GM12878 (cell line): Measurements from ENCODE around the gene RAF1. TPM values are rescaled to one million over a fixed set of nuclear protein-coding genes. Genes with fewer than 3 reads are reported as not detected.
A peak's percentile ranks its signal among the peaks of the same experiment; 100 is the strongest.

Experiments used
- ATAC-seq: fragments of 200-7000 bp; cut with Tn5 transposase; 3 replicates; pipeline ENCODE4 v1.9.1; 2020; ENCODE audit warnings: mild to moderate bottlenecking, moderate library complexity
- BruUV-seq: library from RNA; stranded (reverse); fragments of 400-500 nt; replicated peaks from 2 replicates; lab custom pipeline; 2021; lab: Mats Ljungman, UMichigan
- CTCF ChIA-PET: fragments of 300-600 bp; sonication (Branson Sonifier 250); formaldehyde crosslinking; extraction: SDS; loops from one replicate; lab custom pipeline; 2021; ENCODE audit warnings: inconsistent platforms; lab: Yijun Ruan, JAX
- POLR2A ChIA-PET: fragments of 350-600 bp; formaldehyde crosslinking; extraction: SDS; loops from one replicate; lab custom pipeline; 2021; ENCODE audit warnings: inconsistent platforms; lab: Charles Lee
- RAD21 ChIA-PET: fragments of 300-600 bp; sonication (Branson Sonifier 250); formaldehyde crosslinking; loops from one replicate; lab custom pipeline; 2023; ENCODE audit warnings: antibody characterized with exemption; ENCODE audit not compliant: unreplicated experiment; lab: Charles Lee
- SMC1A ChIA-PET: fragments of 300-600 bp; sonication (Branson Sonifier 250); formaldehyde crosslinking; loops from one replicate; lab custom pipeline; 2023; ENCODE audit not compliant: unreplicated experiment, uncharacterized antibody; lab: Charles Lee
- DNase-seq: peaks from one replicate; pipeline ENCODE4 v3.0.0-alpha.2; 2011; ENCODE audit warnings: low read depth, low spot score
- FAIRE-seq: peaks from 3 replicates; lab custom pipeline; 2011; peaks lifted over from hg19 to GRCh38; lab: Jason Lieb, UNC
- H2AFZ ChIP-seq: 2 replicates; pipeline ENCODE4 v1.6.0; 2011; ENCODE audit warnings: low read depth, low read length, control low read depth; ENCODE audit not compliant: control insufficient read depth
- H3K27ac ChIP-seq: 2 replicates; pipeline ENCODE4 v1.5.1; 2011; ENCODE audit warnings: control low read depth; ENCODE audit not compliant: control insufficient read depth, insufficient read depth
- H3K27me3 ChIP-seq, 2 experiments: replicated peaks in 1 of 2; 2 replicates each; pipeline versions ENCODE4 v1.6.0 to v1.6.1; 2011; ENCODE audit warnings: low read length in 1 of 2; ENCODE audit not compliant: control insufficient read depth in 2 of 2, insufficient read depth in 2 of 2
- H3K36me3 ChIP-seq, 2 experiments: 2 replicates each; pipeline ENCODE4 v1.5.1; 2011; ENCODE audit warnings: low read length in 1 of 2; ENCODE audit not compliant: control insufficient read depth in 2 of 2, insufficient read depth in 2 of 2
- H3K4me1 ChIP-seq: 2 replicates; pipeline ENCODE4 v1.6.1; 2011; ENCODE audit warnings: mild to moderate bottlenecking, low read length, moderate library complexity, mixed read lengths; ENCODE audit not compliant: control insufficient read depth, insufficient read depth
- H3K4me2 ChIP-seq: 2 replicates; pipeline ENCODE4 v1.6.0; 2011; ENCODE audit warnings: control low read depth; ENCODE audit not compliant: control insufficient read depth, insufficient read depth
- H3K4me3 ChIP-seq: fragments of 200-600 bp; sonication (generic); 2 replicates; pipeline ENCODE4 v1.5.1; 2016
- H3K79me2 ChIP-seq: 2 replicates; pipeline ENCODE4 v1.6.0; 2011; ENCODE audit warnings: low read length; ENCODE audit not compliant: control insufficient read depth, insufficient read depth
- H3K9ac ChIP-seq: 2 replicates; pipeline ENCODE4 v1.8.0; 2011; ENCODE audit warnings: low read length, control low read depth, mixed read lengths; ENCODE audit not compliant: control insufficient read depth, insufficient read depth
- H3K9me3 ChIP-seq: replicated peaks from 3 replicates; pipeline ENCODE4 v1.5.1; 2011; ENCODE audit warnings: mild to moderate bottlenecking, low read length; ENCODE audit not compliant: control insufficient read depth, insufficient read depth
- H4K20me1 ChIP-seq: 2 replicates; pipeline ENCODE4 v1.6.0; 2011; ENCODE audit not compliant: control insufficient read depth, insufficient read depth
- BHLHE40 ChIP-seq, 2 experiments: fragments of 450-650 bp in 1 of 2; IDR thresholded peaks; 2 replicates each; pipeline ENCODE4 v1.6.1; 2011 to 2017; ENCODE audit warnings: low read depth in 2 of 2, borderline replicate concordance in 1 of 2, improper control_type of control experiment in 1 of 2, low read length in 1 of 2, mild to moderate bottlenecking in 1 of 2
- CHD2 ChIP-seq: IDR thresholded peaks from 2 replicates; pipeline ENCODE4 v1.6.1; 2011; ENCODE audit warnings: low read depth, low read length, improper control_type of control experiment, borderline replicate concordance
- DPF2 ChIP-seq: fragments of 450-650 bp; IDR thresholded peaks from 2 replicates; pipeline ENCODE4 v1.6.1; 2017; ENCODE audit warnings: mild to moderate bottlenecking
- EGR1 ChIP-seq, 2 experiments: IDR thresholded peaks; 1 replicate in 1 of 2; 2 replicates in 1 of 2; pipeline ENCODE4 v1.6.1; 2011 to 2012; ENCODE audit warnings: low read depth in 2 of 2, low read length in 2 of 2, borderline replicate concordance in 1 of 2, mild to moderate bottlenecking in 1 of 2, moderate library complexity in 1 of 2
- GATAD2B ChIP-seq: fragments of 450-650 bp; conservative IDR thresholded peaks from 2 replicates; pipeline ENCODE4 v1.6.1; 2017; ENCODE audit warnings: low read depth, mild to moderate bottlenecking, moderate library complexity
- HCFC1 ChIP-seq: fragments of 150-350 bp; IDR thresholded peaks from 2 replicates; pipeline ENCODE4 v1.6.1; 2014; ENCODE audit warnings: low read length
- MEF2A ChIP-seq: IDR thresholded peaks from 2 replicates; pipeline ENCODE4 v1.6.1; 2011; ENCODE audit warnings: low read depth, mild to moderate bottlenecking, low read length, moderate library complexity; ENCODE audit not compliant: insufficient read depth
- MYC ChIP-seq: IDR thresholded peaks from 2 replicates; pipeline ENCODE4 v1.6.1; 2011; ENCODE audit warnings: mild to moderate bottlenecking, low read length, moderate library complexity, inconsistent platforms; ENCODE audit not compliant: insufficient read depth, insufficient replicate concordance, insufficient read length, severe bottlenecking
- POLR2AphosphoS5 ChIP-seq: IDR thresholded peaks from 2 replicates; pipeline ENCODE4 v1.6.1; 2011; ENCODE audit warnings: mild to moderate bottlenecking, low read length, inconsistent platforms
- RAD51 ChIP-seq: fragments of 450-650 bp; IDR thresholded peaks from 2 replicates; pipeline ENCODE4 v1.6.1; 2016; ENCODE audit warnings: moderate library complexity, mild to moderate bottlenecking, inconsistent platforms
- REST ChIP-seq: IDR thresholded peaks from 2 replicates; pipeline ENCODE4 v1.6.1; 2012; ENCODE audit warnings: mild to moderate bottlenecking, low read depth, low read length
- RFX5 ChIP-seq: IDR thresholded peaks from 2 replicates; pipeline ENCODE4 v1.6.1; 2011; ENCODE audit warnings: low read depth, low read length, improper control_type of control experiment
- ZNF24 ChIP-seq: fragments of 450-650 bp; IDR thresholded peaks from 2 replicates; pipeline ENCODE4 v1.6.1; 2017; ENCODE audit warnings: antibody characterized with exemption, mild to moderate bottlenecking
- ZNF274 ChIP-seq: IDR thresholded peaks from one replicate; pipeline ENCODE4 v1.8.0; 2011; ENCODE audit not compliant: insufficient read length, insufficient read depth
- WGBS: methylation state at CpG from one replicate; pipeline ENCODE4 v1.1.6; 2016; ENCODE audit warnings: low lambda C conversion rate; ENCODE audit not compliant: insufficient replicate concordance, insufficient coverage; ENCODE audit errors: missing lambda C conversion rate; 5-methylcytosine and 5-hydroxymethylcytosine counted together
- in situ Hi-C: fragments of 300-500 bp; cut with MboI; formaldehyde crosslinking; loops from 9 replicates; pipeline ENCODE4 v1.14.3; 2018; ENCODE audit warnings: mixed read lengths
- intact Hi-C: fragments of 100-400 bp; cut with micrococcal nuclease; formaldehyde crosslinking; loops from one replicate; pipeline ENCODE4 v1.14.2; 2022; ENCODE audit not compliant: unreplicated experiment
- polyA plus RNA-seq, 11 experiments: library from polyadenylated mRNA; depleted of rRNA in 4 of 11; unstranded in 6 of 11; stranded (reverse) in 5 of 11; fragments of >200 nt; fragmentation: Nextera tagmentation in 4 of 11; fragmentation: Illumina TruSeq in 1 of 11; extraction: Ambion mirVana in 4 of 11; extraction: Trizol in 1 of 11; gene quantifications; 1 replicate in 1 of 11; 2 replicates in 10 of 11; pipeline versions ENCODE4 v1.2.1 to v1.2.3, GENCODE V29; 2011 to 2016; ENCODE audit warnings: inconsistent platforms in 2 of 11, missing spikeins in 2 of 11, low read depth in 1 of 11
- total RNA-seq, 4 experiments: library from RNA; depleted of rRNA in 3 of 4; stranded (reverse); fragments of >200 nt in 3 of 4; fragmentation: Illumina TruSeq in 1 of 4; extraction: Trizol in 1 of 4; gene quantifications; 2 replicates each; pipeline versions ENCODE4 v1.2.1 to v1.2.3, GENCODE V29; 2013 to 2021
- TF ChIP-seq, protein P1 (sequence below): fragments of 450-650 bp; IDR thresholded peaks from 2 replicates; pipeline ENCODE4 v1.6.1; 2014; ENCODE audit warnings: mild to moderate bottlenecking
- TF ChIP-seq, protein P2 (sequence below): fragments of 450-650 bp; IDR thresholded peaks from 2 replicates; pipeline ENCODE4 v1.6.1; 2017; ENCODE audit warnings: antibody characterized with exemption, mild to moderate bottlenecking, moderate library complexity

RAF1 gene
- total and polyA plus RNA-seq, 10 of the 15 experiments (the other 5 are each of a cell fraction or from before 2014, with no cell fraction given): 20.4 to 151 (median 77.8) TPM

DNA sequence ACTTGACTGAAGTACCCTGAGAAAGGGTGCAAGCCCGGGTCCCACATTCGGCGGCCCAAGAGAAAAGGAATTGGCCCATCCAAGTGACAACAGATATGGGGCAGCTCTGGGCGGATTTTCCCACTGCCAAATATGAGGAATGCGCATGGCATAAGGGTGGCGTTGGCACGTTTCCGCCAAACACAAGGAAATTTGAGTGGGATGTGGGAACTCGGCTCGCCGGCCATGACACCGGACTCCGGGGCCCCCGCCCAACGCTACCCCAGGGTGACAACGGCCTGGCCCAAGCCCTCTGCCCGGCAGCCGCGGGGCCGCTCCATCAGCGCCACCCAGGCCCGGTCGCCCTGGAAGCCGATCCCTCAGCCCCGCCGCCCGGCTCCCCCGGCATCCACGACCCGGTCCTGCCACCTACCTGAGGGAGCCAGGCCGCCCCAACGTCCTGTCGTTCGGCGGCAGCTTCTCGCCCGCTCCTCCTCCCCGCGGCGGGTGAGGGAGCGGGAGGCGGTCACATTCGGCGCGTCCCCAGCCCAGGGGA lies 449 bp downstream of the RAF1 start:
- H3K4me1 ChIP-seq: peaks cover 10% of the 10 kb centered on the region
- under 1% methylated on average over 36 of the region's 45 CpGs for WGBS
- ChIA-PET POLR2A (interaction anchor here (0.9 to 9.5 kb wide), 4 partner anchors 16 to 180 kb away, joined by 3 to 125 read pairs (median 21); partner anchors contain the start of gene MKRN2), SMC1A (interaction anchor here (0.9 to 7.5 kb wide), 5 partner anchors 10 to 105 kb away, joined by 4 to 140 read pairs (median 35); partner anchors contain the start of gene MKRN2), RAD21 (interaction anchor here (1.1 to 5.4 kb wide), 7 partner anchors 15 to 180 kb away, joined by 3 to 72 read pairs (median 4); partner anchors contain the start of gene TSEN2), CTCF (interaction anchor here (0.9 to 5.4 kb wide), 8 partner anchors 14 to 184 kb away, joined by 3 to 30 read pairs (median 3); no protein-coding TSS in a partner anchor)
- no peaks in the 10 kb centered on the region for H3K9me3 ChIP-seq
- peak overlapping the region; percentile 56 for H3K4me2 ChIP-seq
- peak overlapping the region; percentile 97 for H3K27ac ChIP-seq
- no TSS peak for BruUV-seq
- no peaks in the 10 kb centered on the region for H3K36me3 ChIP-seq
- H3K4me3 ChIP-seq: peak overlapping the region; percentile 86
- in situ Hi-C loops (no loop called here), intact Hi-C loops (loop anchor here (2.0 to 5.0 kb wide), 3 partner anchors 36 to 107 kb away; partner anchors contain the start of gene MKRN2)
- DNase-seq (no peak), FAIRE-seq (no peak), ATAC-seq (peak; percentile 67)
- H3K27me3 ChIP-seq: no peaks in the 10 kb centered on the region
- H3K79me2 ChIP-seq: peaks cover 56% of the 10 kb centered on the region
- H3K9ac ChIP-seq: peak overlapping the region; percentile 98
- peak overlapping the region; percentile 91 for H2AFZ ChIP-seq
- H4K20me1 ChIP-seq: peaks cover 3% of the 10 kb centered on the region; the same call in 1 of the 2 replicates
- TF ChIP-seq DPF2: no peak; the same call in none of the 2 replicates
- peak in 1 of 2 experiments; percentile 20; a peak in 1 of 4 replicates for TF ChIP-seq BHLHE40 (IDR thresholded peaks at IDR 0.05; ENCODE audit: borderline replicate concordance in 1 of 2, low read depth in 2 of 2, low read length in 1 of 2)
- TF ChIP-seq GATAD2B: peak; percentile 72
- no peak for TF ChIP-seq MEF2A
- no peak for TF ChIP-seq POLR2AphosphoS5
- no peak for TF ChIP-seq REST
- peak; percentile 20 for TF ChIP-seq MYC
- TF ChIP-seq HCFC1: no peak
- 0 out of 2 replicates have a peak, but pooled peaks have one; percentile 9 for TF ChIP-seq CHD2
- TF ChIP-seq, protein P1, sequence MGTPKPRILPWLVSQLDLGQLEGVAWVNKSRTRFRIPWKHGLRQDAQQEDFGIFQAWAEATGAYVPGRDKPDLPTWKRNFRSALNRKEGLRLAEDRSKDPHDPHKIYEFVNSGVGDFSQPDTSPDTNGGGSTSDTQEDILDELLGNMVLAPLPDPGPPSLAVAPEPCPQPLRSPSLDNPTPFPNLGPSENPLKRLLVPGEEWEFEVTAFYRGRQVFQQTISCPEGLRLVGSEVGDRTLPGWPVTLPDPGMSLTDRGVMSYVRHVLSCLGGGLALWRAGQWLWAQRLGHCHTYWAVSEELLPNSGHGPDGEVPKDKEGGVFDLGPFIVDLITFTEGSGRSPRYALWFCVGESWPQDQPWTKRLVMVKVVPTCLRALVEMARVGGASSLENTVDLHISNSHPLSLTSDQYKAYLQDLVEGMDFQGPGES: no peak
- no peak for TF ChIP-seq ZNF274
- TF ChIP-seq ZNF24: 0 out of 2 replicates have a peak, but pooled peaks have one; percentile 6
- TF ChIP-seq RFX5: no peak
- peak in 1 of 2 experiments; percentile 7; a peak in 1 of 3 replicates for TF ChIP-seq EGR1 (IDR thresholded peaks at IDR 0.05; ENCODE audit: borderline replicate concordance in 1 of 2, low read depth in 2 of 2, low read length in 2 of 2)
- TF ChIP-seq RAD51: no peak
- TF ChIP-seq, protein P2, sequence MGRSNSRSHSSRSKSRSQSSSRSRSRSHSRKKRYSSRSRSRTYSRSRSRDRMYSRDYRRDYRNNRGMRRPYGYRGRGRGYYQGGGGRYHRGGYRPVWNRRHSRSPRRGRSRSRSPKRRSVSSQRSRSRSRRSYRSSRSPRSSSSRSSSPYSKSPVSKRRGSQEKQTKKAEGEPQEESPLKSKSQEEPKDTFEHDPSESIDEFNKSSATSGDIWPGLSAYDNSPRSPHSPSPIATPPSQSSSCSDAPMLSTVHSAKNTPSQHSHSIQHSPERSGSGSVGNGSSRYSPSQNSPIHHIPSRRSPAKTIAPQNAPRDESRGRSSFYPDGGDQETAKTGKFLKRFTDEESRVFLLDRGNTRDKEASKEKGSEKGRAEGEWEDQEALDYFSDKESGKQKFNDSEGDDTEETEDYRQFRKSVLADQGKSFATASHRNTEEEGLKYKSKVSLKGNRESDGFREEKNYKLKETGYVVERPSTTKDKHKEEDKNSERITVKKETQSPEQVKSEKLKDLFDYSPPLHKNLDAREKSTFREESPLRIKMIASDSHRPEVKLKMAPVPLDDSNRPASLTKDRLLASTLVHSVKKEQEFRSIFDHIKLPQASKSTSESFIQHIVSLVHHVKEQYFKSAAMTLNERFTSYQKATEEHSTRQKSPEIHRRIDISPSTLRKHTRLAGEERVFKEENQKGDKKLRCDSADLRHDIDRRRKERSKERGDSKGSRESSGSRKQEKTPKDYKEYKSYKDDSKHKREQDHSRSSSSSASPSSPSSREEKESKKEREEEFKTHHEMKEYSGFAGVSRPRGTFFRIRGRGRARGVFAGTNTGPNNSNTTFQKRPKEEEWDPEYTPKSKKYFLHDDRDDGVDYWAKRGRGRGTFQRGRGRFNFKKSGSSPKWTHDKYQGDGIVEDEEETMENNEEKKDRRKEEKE: no peak
